HUES64 (cell line): ENCODE measurements around the gene FBRSL1.

Source experiments
- H3K27ac ChIP-seq: 2 replicates; pipeline ENCODE4 v1.7.0; 2013; ENCODE audit warnings: low read depth, low read length, inconsistent platforms
- H3K27me3 ChIP-seq: 2 replicates; pipeline ENCODE4 v1.6.1; 2013; ENCODE audit warnings: mild to moderate bottlenecking, low read length; ENCODE audit not compliant: insufficient read depth
- H3K36me3 ChIP-seq: 2 replicates; pipeline ENCODE4 v1.6.1; 2013; ENCODE audit warnings: mild to moderate bottlenecking, low read length; ENCODE audit not compliant: insufficient read depth
- H3K4me1 ChIP-seq: 2 replicates; pipeline ENCODE4 v1.6.1; 2013; ENCODE audit warnings: mild to moderate bottlenecking, low read length, moderate library complexity; ENCODE audit not compliant: insufficient read depth
- H3K4me3 ChIP-seq: 2 replicates; pipeline ENCODE4 v1.5.1; 2013; ENCODE audit warnings: mild to moderate bottlenecking, low read length, moderate library complexity
- H3K9ac ChIP-seq: 2 replicates; pipeline ENCODE4 v1.6.1; 2013; ENCODE audit warnings: mild to moderate bottlenecking, low read depth, low read length
- H3K9me3 ChIP-seq: 2 replicates; pipeline ENCODE4 v1.6.1; 2013; ENCODE audit warnings: low read depth, low read length; ENCODE audit not compliant: insufficient read depth
- WGBS: fragments of 150-250, 120-280 bp; methylation state at CpG from one replicate; pipeline ENCODE4 v1.1.7; 2013; ENCODE audit warnings: missing lambda C conversion rate; 5-methylcytosine and 5-hydroxymethylcytosine counted together

FBRSL1 gene

GRCh38 chr12:132508860-132509732, 19.1 kb downstream of the FBRSL1 start:
- H3K4me3 ChIP-seq, result no peak overlapping the region
- no peak overlapping the region for H3K27ac ChIP-seq
- no peaks in the 10 kb centered on the region for H3K9me3 ChIP-seq
- H3K4me1 ChIP-seq, result peaks cover 6% of the 10 kb centered on the region; the same call in 1 of the 2 replicates
- 0 out of 2 replicates have a peak, but pooled peaks cover 3% of the 10 kb centered on the region for H3K36me3 ChIP-seq
- WGBS, result 96% methylated on average over 53 of the region's 53 CpGs
- H3K27me3 ChIP-seq, result no peaks in the 10 kb centered on the region
- no peak overlapping the region for H3K9ac ChIP-seq

GRCh38 chr12:132510111-132510724, 20.3 kb downstream of the FBRSL1 start:
- 0 out of 2 replicates have a peak, but pooled peaks cover 3% of the 10 kb centered on the region for H3K36me3 ChIP-seq

GRCh38 chr12:132510746-132511477, 21.0 kb downstream of the FBRSL1 start:
- Histone ChIP-seq H3K4me1 (peaks cover 6% of the 10 kb centered on the region; the same call in 1 of the 2 replicates), H3K27me3 (no peaks in the 10 kb centered on the region; the same call in 1 of the 2 replicates), H3K27ac (no peak overlapping the region), H3K36me3 (0 out of 2 replicates have a peak, but pooled peaks cover 3% of the 10 kb centered on the region), H3K4me3 (no peak overlapping the region), H3K9ac (no peak overlapping the region), H3K9me3 (no peaks in the 10 kb centered on the region)
- 94% methylated on average over 25 of the region's 25 CpGs for WGBS

More at GRCh38 chr12:132510111-132510724, 20.3 kb downstream of the FBRSL1 start:
- Histone ChIP-seq H3K4me1 (peaks cover 6% of the 10 kb centered on the region; the same call in 1 of the 2 replicates), H3K27ac (no peak overlapping the region), H3K9ac (no peak overlapping the region), H3K4me3 (no peak overlapping the region), H3K27me3 (no peaks in the 10 kb centered on the region; the same call in 1 of the 2 replicates), H3K9me3 (no peaks in the 10 kb centered on the region)
- 97% methylated on average over 33 of the region's 33 CpGs for WGBS

GRCh38 chr12:132511516-132512196, 21.7 kb downstream of the FBRSL1 start:
- H3K27ac ChIP-seq, result no peak overlapping the region
- no peaks in the 10 kb centered on the region for H3K4me1 ChIP-seq
- no peak overlapping the region for H3K9ac ChIP-seq
- H3K9me3 ChIP-seq, result no peaks in the 10 kb centered on the region
- 0 out of 2 replicates have a peak, but pooled peaks cover 3% of the 10 kb centered on the region for H3K36me3 ChIP-seq
- H3K4me3 ChIP-seq, result no peak overlapping the region
- H3K27me3 ChIP-seq, result no peaks in the 10 kb centered on the region; the same call in 1 of the 2 replicates
- 95% methylated on average over 19 of the region's 19 CpGs for WGBS

- Histone ChIP-seq H3K4me1 (no peaks in the 10 kb centered on the region), H3K4me3 (no peak overlapping the region), H3K9ac (no peak overlapping the region), H3K36me3 (0 out of 2 replicates have a peak, but pooled peaks cover 3% of the 10 kb centered on the region), H3K9me3 (no peaks in the 10 kb centered on the region), H3K27ac (no peak overlapping the region), H3K27me3 (peaks cover 3% of the 10 kb centered on the region; the same call in 1 of the 2 replicates)
- WGBS, result 92% methylated on average over 28 of the region's 28 CpGs
Measured at GRCh38 chr12:132512197-132513069, 22.5 kb downstream of the FBRSL1 start.

GRCh38 chr12:132513070-132513398, 23.1 kb downstream of the FBRSL1 start:
- 0 out of 2 replicates have a peak, but pooled peaks cover 3% of the 10 kb centered on the region for H3K36me3 ChIP-seq
- 94% methylated on average over 4 of the region's 4 CpGs for WGBS
- H3K27me3 ChIP-seq, result peaks cover 3% of the 10 kb centered on the region; the same call in 1 of the 2 replicates
- no peak overlapping the region for H3K9ac ChIP-seq
- H3K9me3 ChIP-seq, result no peaks in the 10 kb centered on the region
- H3K4me3 ChIP-seq, result no peak overlapping the region
- no peaks in the 10 kb centered on the region for H3K4me1 ChIP-seq
- no peak overlapping the region for H3K27ac ChIP-seq

GRCh38 chr12:132513458-132514135, 23.6 kb downstream of the FBRSL1 start:
- 0 out of 2 replicates have a peak, but pooled peaks cover 2% of the 10 kb centered on the region for H3K36me3 ChIP-seq
- WGBS, result 87% methylated on average over 24 of the region's 24 CpGs

GRCh38 chr12:132514216-132514820, 24.4 kb downstream of the FBRSL1 start:
- Histone ChIP-seq H3K27ac (no peak overlapping the region), H3K4me3 (no peak overlapping the region), H3K9ac (no peak overlapping the region), H3K36me3 (no peaks in the 10 kb centered on the region), H3K27me3 (peaks cover 3% of the 10 kb centered on the region; the same call in 1 of the 2 replicates), H3K4me1 (no peaks in the 10 kb centered on the region), H3K9me3 (peaks cover 3% of the 10 kb centered on the region; the same call in 1 of the 2 replicates)
- 93% methylated on average over 17 of the region's 17 CpGs for WGBS

More at GRCh38 chr12:132513458-132514135, 23.6 kb downstream of the FBRSL1 start:
- H3K4me1 ChIP-seq, result no peaks in the 10 kb centered on the region
- no peaks in the 10 kb centered on the region for H3K9me3 ChIP-seq
- H3K27me3 ChIP-seq, result peaks cover 3% of the 10 kb centered on the region; the same call in 1 of the 2 replicates
- H3K4me3 ChIP-seq, result no peak overlapping the region
- no peak overlapping the region for H3K27ac ChIP-seq
- H3K9ac ChIP-seq, result no peak overlapping the region

- no peak overlapping the region for H3K27ac ChIP-seq
- peaks cover 3% of the 10 kb centered on the region; the same call in 1 of the 2 replicates for H3K27me3 ChIP-seq
- WGBS, result 91% methylated on average over 4 of the region's 5 CpGs
- H3K4me3 ChIP-seq, result no peak overlapping the region
- H3K4me1 ChIP-seq, result no peaks in the 10 kb centered on the region
- no peaks in the 10 kb centered on the region for H3K36me3 ChIP-seq
- no peak overlapping the region for H3K9ac ChIP-seq
- H3K9me3 ChIP-seq, result peaks cover 3% of the 10 kb centered on the region; the same call in 1 of the 2 replicates
Measured at GRCh38 chr12:132514838-132515237, 24.9 kb downstream of the FBRSL1 start.
